Common myeloid progenitor, CD34-positive (primary cell): ENCODE results near the gene CHPF.

Source experiments
- CTCF ChIA-PET: fragments of 350-600 bp; sonication (Branson Sonifier 250); formaldehyde crosslinking; loops from one replicate; lab custom pipeline; 2021; ENCODE audit warnings: antibody characterized with exemption; lab: Charles Lee
- POLR2A ChIA-PET: fragments of 350-600 bp; sonication (Branson Sonifier 250); formaldehyde crosslinking; loops from one replicate; lab custom pipeline; 2021; ENCODE audit warnings: antibody characterized with exemption; lab: Charles Lee
- DNase-seq, 3 donors: peaks; one replicate each; pipeline versions ENCODE4 v3.0.0 to v3.0.0-alpha.2; 2013
- H3K27ac ChIP-seq, 2 experiments: 1 replicate in 1 of 2; 2 replicates in 1 of 2; pipeline ENCODE4 v1.7.0; 2013; ENCODE audit warnings: inconsistent platforms in 2 of 2, low read length in 2 of 2, mild to moderate bottlenecking in 2 of 2, low read depth in 1 of 2, moderate library complexity in 1 of 2; ENCODE audit not compliant: severe bottlenecking in 2 of 2, insufficient read depth in 1 of 2, poor library complexity in 1 of 2
- H3K27me3 ChIP-seq, 5 experiments: replicated peaks in 2 of 5; 1 replicate in 3 of 5; 2 replicates in 2 of 5; pipeline versions ENCODE4 v1.6.1 to v1.7.0; 2013; ENCODE audit warnings: low read length in 4 of 5, mild to moderate bottlenecking in 2 of 5, moderate library complexity in 2 of 5, inconsistent platforms in 1 of 5; ENCODE audit not compliant: insufficient read depth in 5 of 5, control insufficient read depth in 4 of 5
- H3K36me3 ChIP-seq, 4 experiments: 1 replicate in 2 of 4; 2 replicates in 2 of 4; pipeline versions ENCODE4 v1.6.1 to v1.7.0; 2013; ENCODE audit warnings: low read length in 3 of 4, control low read depth in 1 of 4, mild to moderate bottlenecking in 1 of 4; ENCODE audit not compliant: control insufficient read depth in 4 of 4, insufficient read depth in 4 of 4
- H3K4me1 ChIP-seq, 4 experiments: 1 replicate in 3 of 4; 2 replicates in 1 of 4; pipeline versions ENCODE4 v1.6.1 to v1.7.1; 2013; ENCODE audit warnings: low read length in 3 of 4, mild to moderate bottlenecking in 3 of 4, control low read depth in 1 of 4, inconsistent platforms in 1 of 4, moderate library complexity in 1 of 4; ENCODE audit not compliant: control insufficient read depth in 4 of 4, insufficient read depth in 4 of 4; ENCODE audit errors: control extremely low read depth in 1 of 4
- H3K4me3 ChIP-seq, 7 experiments: 1 replicate in 4 of 7; 2 replicates in 3 of 7; pipeline versions ENCODE4 v1.5.1 to v1.7.0; 2013; ENCODE audit warnings: mild to moderate bottlenecking in 7 of 7, low read length in 6 of 7, moderate library complexity in 6 of 7, inconsistent platforms in 2 of 7, low read depth in 2 of 7, control low read depth in 1 of 7; ENCODE audit not compliant: insufficient read depth in 4 of 7, control insufficient read depth in 1 of 7; ENCODE audit errors: extremely low read depth in 1 of 7
- H3K9me3 ChIP-seq, 5 experiments: 1 replicate in 4 of 5; 2 replicates in 1 of 5; pipeline versions ENCODE4 v1.6.1 to v1.7.1; 2013; ENCODE audit warnings: low read length in 4 of 5, mild to moderate bottlenecking in 2 of 5, inconsistent platforms in 1 of 5, low read depth in 1 of 5, moderate library complexity in 1 of 5; ENCODE audit not compliant: control insufficient read depth in 4 of 5, insufficient read depth in 2 of 5; ENCODE audit errors: control extremely low read depth in 1 of 5
- WGBS: methylation state at CpG from one replicate; pipeline ENCODE4 v1.1.5; 2013; ENCODE audit not compliant: insufficient coverage; 5-methylcytosine and 5-hydroxymethylcytosine counted together

CHPF gene

DNA sequence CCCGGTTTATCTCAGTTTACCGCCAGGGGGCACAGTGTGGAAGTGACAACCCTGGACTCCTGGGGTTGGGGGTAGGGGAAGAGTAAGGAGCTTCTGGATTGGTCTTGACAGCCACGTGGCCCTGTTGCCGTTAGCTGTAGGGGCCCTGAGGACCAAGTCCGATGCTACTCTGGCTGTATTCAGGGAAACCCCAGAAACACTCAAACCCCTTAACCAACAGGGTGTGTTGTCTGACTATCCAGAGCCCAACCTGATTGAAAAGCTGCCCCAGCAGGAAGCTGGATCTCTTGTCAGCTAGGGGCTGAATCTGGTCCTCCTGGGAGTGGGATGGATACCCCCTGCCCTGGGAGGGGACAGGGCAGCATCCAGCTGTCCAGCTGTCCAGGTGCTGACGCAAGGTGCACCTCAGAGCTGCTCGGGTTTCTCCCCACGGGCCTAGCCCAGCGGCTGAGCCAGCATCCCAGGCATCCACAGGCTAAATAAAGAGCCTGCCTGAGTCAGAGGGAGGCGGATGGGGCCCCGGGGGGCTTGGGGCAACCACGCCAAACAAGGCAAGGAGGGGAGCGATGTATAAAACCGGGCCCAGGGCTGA, 48.0 kb downstream of the CHPF start:
- H3K9me3 ChIP-seq = no peaks in the 10 kb centered on the region
- ChIA-PET POLR2A (interaction anchor here (1.0 to 1.3 kb wide), 2 partner anchors 12 to 13 kb away, joined by 3 read pairs; no protein-coding TSS in a partner anchor), CTCF (interaction anchor here (0.6 to 60.5 kb wide), 15 partner anchors 12 to 476 kb away, joined by 3 to 1724 read pairs (median 4); partner anchors contain the start of genes ASIC4, CHPF, DES and TMEM198)
- 47% methylated on average over 10 of the region's 14 CpGs for WGBS
- H3K27ac ChIP-seq = no peak overlapping the region
- peaks cover 0 to 76% (median 28%) of the 10 kb centered on the region in 5 experiments for H3K27me3 ChIP-seq
- H3K4me1 ChIP-seq = peaks cover 4 to 41% (median 26%) of the 10 kb centered on the region in 4 experiments
- H3K36me3 ChIP-seq = no peaks in the 10 kb centered on the region
- DNase-seq = peak; percentile 78 to 81 (median 80)
- no peak overlapping the region for H3K4me3 ChIP-seq

GRCh38 chr2:219494952-219495530, 48.6 kb downstream of the CHPF start:
- peaks cover 4 to 40% (median 24%) of the 10 kb centered on the region in 4 experiments for H3K4me1 ChIP-seq
- H3K9me3 ChIP-seq = no peaks in the 10 kb centered on the region
- 32% methylated on average over 7 of the region's 10 CpGs for WGBS
- POLR2A ChIA-PET = interaction anchor here (1.0 to 1.3 kb wide), 2 partner anchors 11 to 13 kb away, joined by 3 read pairs; no protein-coding TSS in a partner anchor
- no peak overlapping the region for H3K27ac ChIP-seq
- H3K4me3 ChIP-seq = no peak overlapping the region
- peaks cover 0 to 77% (median 28%) of the 10 kb centered on the region in 5 experiments for H3K27me3 ChIP-seq
- CTCF ChIA-PET = interaction anchor here (0.6 to 60.5 kb wide), 17 partner anchors 11 to 475 kb away, joined by 3 to 1724 read pairs (median 4); partner anchors contain the start of genes ASIC4, CHPF, DES and TMEM198
- no peak for DNase-seq
- H3K36me3 ChIP-seq = no peaks in the 10 kb centered on the region

GRCh38 chr2:219493086-219493485, 50.5 kb downstream of the CHPF start:
- no peaks in the 10 kb centered on the region for H3K36me3 ChIP-seq
- H3K27me3 ChIP-seq = peaks cover 0 to 84% (median 32%) of the 10 kb centered on the region in 5 experiments
- H3K9me3 ChIP-seq = no peaks in the 10 kb centered on the region
- POLR2A ChIA-PET = no interaction called here
- H3K27ac ChIP-seq = no peak overlapping the region
- peaks cover 0 to 25% (median 12%) of the 10 kb centered on the region in 4 experiments for H3K4me1 ChIP-seq
- H3K4me3 ChIP-seq = no peak overlapping the region
- CTCF ChIA-PET = interaction anchor here (1.7 to 60.5 kb wide), 3 partner anchors 9 to 31 kb away, joined by 5 to 1724 read pairs (median 78); partner anchors contain the start of genes ASIC4, CHPF and TMEM198
- WGBS = 94% methylated on average over 3 of the region's 5 CpGs
- DNase-seq = no peak

GRCh38 chr2:219492575-219492974, 51.0 kb downstream of the CHPF start:
- peaks cover 0 to 83% (median 32%) of the 10 kb centered on the region in 5 experiments for H3K27me3 ChIP-seq
- 86% methylated on average over 9 of the region's 20 CpGs for WGBS
- no peak overlapping the region for H3K27ac ChIP-seq
- H3K4me1 ChIP-seq = peaks cover 0 to 20% (median 7%) of the 10 kb centered on the region in 4 experiments
- no peak for DNase-seq
- H3K4me3 ChIP-seq = no peak overlapping the region
- H3K36me3 ChIP-seq = no peaks in the 10 kb centered on the region
- no peaks in the 10 kb centered on the region for H3K9me3 ChIP-seq
- CTCF ChIA-PET = interaction anchor here (0.8 to 60.5 kb wide), 7 partner anchors 10 to 90 kb away, joined by 3 to 1724 read pairs (median 6); partner anchors contain the start of genes ASIC4, CHPF and TMEM198
- POLR2A ChIA-PET = no interaction called here

- H3K27me3 ChIP-seq = peaks cover 0 to 77% (median 34%) of the 10 kb centered on the region in 5 experiments
- POLR2A ChIA-PET = no interaction called here
- CTCF ChIA-PET = interaction anchor here (1.2 to 60.5 kb wide), 6 partner anchors 9 to 72 kb away, joined by 4 to 1724 read pairs (median 8); partner anchors contain the start of genes ASIC4, CHPF and TMEM198
Measured at GRCh38 chr2:219491278-219491963, 52.2 kb downstream of the CHPF start.

DNA sequence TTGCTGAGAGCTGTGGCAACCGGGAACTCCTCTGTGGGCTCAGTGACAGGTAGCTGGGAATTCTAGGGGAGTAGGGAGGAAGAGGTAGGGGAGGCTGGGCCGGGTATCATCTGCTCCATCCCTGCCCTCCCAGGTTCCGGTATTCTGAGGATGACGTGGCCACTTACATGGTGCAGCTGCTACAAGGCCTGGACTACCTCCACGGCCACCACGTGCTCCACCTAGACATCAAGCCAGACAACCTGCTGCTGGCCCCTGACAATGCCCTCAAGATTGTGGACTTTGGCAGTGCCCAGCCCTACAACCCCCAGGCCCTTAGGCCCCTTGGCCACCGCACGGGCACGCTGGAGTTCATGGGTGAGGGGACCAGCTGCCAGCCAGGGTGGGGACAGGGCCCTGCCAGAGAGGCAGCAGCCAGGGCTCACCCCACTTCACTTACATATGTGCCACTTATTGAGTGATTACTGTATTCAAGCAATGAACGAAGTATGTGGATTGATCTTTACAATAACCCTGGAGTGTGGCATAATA, 52.9 kb downstream of the CHPF start:
- Histone ChIP-seq H3K4me3 (no peak overlapping the region), H3K36me3 (no peaks in the 10 kb centered on the region), H3K9me3 (no peaks in the 10 kb centered on the region), H3K4me1 (peaks cover 0 to 6% (median 0%) of the 10 kb centered on the region in 4 experiments), H3K27ac (no peak overlapping the region), H3K27me3 (peaks cover 0 to 77% (median 28%) of the 10 kb centered on the region in 5 experiments)
- DNase-seq = no peak
- CTCF ChIA-PET = interaction anchor here (1.0 to 60.5 kb wide), 4 partner anchors 13 to 71 kb away, joined by 3 to 1724 read pairs (median 11); partner anchors contain the start of genes ASIC4, CHPF and TMEM198
- WGBS = 97% methylated on average over 9 of the region's 10 CpGs
- POLR2A ChIA-PET = no interaction called here

More at GRCh38 chr2:219491278-219491963, 52.2 kb downstream of the CHPF start:
- H3K36me3 ChIP-seq = no peaks in the 10 kb centered on the region
- no peaks in the 10 kb centered on the region for H3K9me3 ChIP-seq
- H3K4me1 ChIP-seq = peaks cover 0 to 8% (median under 1%) of the 10 kb centered on the region in 4 experiments
- 88% methylated on average over 11 of the region's 14 CpGs for WGBS
- no peak overlapping the region for H3K4me3 ChIP-seq
- DNase-seq = no peak
- no peak overlapping the region for H3K27ac ChIP-seq
